Fibroblast of lung (primary cell): ENCODE data around the gene COQ8B.

Experiments
- EZH2 ChIP-seq: IDR thresholded peaks from 2 replicates; pipeline ENCODE4 v1.5.1; 2012; ENCODE audit warnings: low read length, control low read depth, mild to moderate bottlenecking; ENCODE audit errors: missing control alignments
- TF ChIP-seq, protein P1 (sequence below), 2 donors: IDR thresholded peaks in 1 of 2; conservative IDR thresholded peaks in 1 of 2; 1 replicate in 1 of 2; 2 replicates in 1 of 2; pipeline ENCODE4 v1.5.1; 2011 to 2012; ENCODE audit warnings: low read length in 2 of 2, control low read depth in 1 of 2, inconsistent platforms in 1 of 2, low read depth in 1 of 2, mild to moderate bottlenecking in 1 of 2

DNA sequence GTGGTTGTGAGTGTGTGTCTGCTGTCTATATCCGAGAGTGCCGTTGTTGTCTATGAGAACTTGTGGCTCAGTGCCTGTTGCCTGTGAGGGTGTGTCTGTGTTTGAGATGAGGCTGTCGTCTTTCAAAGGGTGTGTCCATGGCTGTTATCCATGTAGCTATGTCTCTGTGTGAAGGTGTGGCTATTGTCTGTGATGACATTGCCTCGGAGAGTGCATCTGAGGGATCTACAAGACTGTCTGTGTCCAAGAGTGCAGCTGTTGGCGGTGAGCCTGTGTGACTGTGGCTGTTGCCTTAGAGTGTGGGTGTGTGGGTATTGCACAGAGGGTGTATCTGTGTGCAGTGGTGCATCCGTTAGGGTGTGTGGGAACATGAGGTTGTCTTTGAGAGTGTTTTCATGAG is 31.1 kb downstream of the COQ8B start:
- TF ChIP-seq, protein P1, sequence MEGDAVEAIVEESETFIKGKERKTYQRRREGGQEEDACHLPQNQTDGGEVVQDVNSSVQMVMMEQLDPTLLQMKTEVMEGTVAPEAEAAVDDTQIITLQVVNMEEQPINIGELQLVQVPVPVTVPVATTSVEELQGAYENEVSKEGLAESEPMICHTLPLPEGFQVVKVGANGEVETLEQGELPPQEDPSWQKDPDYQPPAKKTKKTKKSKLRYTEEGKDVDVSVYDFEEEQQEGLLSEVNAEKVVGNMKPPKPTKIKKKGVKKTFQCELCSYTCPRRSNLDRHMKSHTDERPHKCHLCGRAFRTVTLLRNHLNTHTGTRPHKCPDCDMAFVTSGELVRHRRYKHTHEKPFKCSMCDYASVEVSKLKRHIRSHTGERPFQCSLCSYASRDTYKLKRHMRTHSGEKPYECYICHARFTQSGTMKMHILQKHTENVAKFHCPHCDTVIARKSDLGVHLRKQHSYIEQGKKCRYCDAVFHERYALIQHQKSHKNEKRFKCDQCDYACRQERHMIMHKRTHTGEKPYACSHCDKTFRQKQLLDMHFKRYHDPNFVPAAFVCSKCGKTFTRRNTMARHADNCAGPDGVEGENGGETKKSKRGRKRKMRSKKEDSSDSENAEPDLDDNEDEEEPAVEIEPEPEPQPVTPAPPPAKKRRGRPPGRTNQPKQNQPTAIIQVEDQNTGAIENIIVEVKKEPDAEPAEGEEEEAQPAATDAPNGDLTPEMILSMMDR (conservative IDR thresholded peaks at IDR 0.05 in 1 of 2, IDR thresholded peaks at IDR 0.05 in 1 of 2; ENCODE audit: low read depth in 1 of 2, low read length in 2 of 2) = no peak
- TF ChIP-seq EZH2 = no peak
